ENCODE results near the gene ZNF688.

Gene ZNF688
- 10.5 to 18.0 (median 14.4) reads per million in 3 donors for total RNA-seq

GRCh38 chr16:30571445-30572322 is at the start of gene ZNF688:
Gene ZNF688, minus strand, starts transcription at chr16:30571714. Its CDS starts 85 bp downstream, at chr16:30571629.
- peak; percentile 91 to 96 (median 95) for DNase-seq
- H3K36me3 ChIP-seq (ENCODE audit: control insufficient read depth, insufficient read depth, low read length) = no peaks in the 10 kb centered on the region
- no peaks in the 10 kb centered on the region for H3K27me3 ChIP-seq (replicated peaks; ENCODE audit: control insufficient read depth, insufficient read depth, low read length, poor library complexity, severe bottlenecking)
- peak within 1 kb of the TSS; percentile 97 for H3K27ac ChIP-seq (ENCODE audit: insufficient read depth, low read length, poor library complexity, severe bottlenecking)
- peaks cover 33% of the 10 kb centered on the region for H3K4me1 ChIP-seq (ENCODE audit: control insufficient read depth, insufficient read depth, low read length, poor library complexity, severe bottlenecking)
- peak within 1 kb of the TSS; percentile 81 for H3K4me3 ChIP-seq (ENCODE audit: insufficient read depth, low read depth, low read length, poor library complexity, severe bottlenecking)
- H3K9me3 ChIP-seq (ENCODE audit: control insufficient read depth, low read length) = no peaks in the 10 kb centered on the region

DNA sequence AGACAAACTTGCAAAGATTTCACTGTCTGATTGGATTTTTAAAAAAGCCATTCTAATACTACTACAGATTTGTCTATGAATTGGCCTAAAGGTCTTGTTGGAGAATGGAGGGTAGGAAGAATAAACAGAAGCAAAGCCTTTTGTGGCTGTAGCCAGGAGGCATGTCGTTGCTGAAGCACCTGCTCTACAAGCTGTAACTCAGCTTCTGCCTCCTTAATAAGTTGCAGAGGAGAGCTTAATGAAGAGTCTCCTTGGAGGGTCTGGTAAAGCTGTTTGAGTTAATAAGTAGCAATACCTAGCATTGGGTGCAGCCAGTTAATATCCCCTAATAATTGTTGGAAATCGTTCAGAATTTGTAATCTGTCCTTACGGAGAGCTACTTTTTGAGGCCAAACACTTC is 48.7 kb upstream of the ZNF688 start:
- no peaks in the 10 kb centered on the region for H3K4me1 ChIP-seq (ENCODE audit: control insufficient read depth, insufficient read depth, low read length, poor library complexity, severe bottlenecking)
- no peaks in the 10 kb centered on the region for H3K27me3 ChIP-seq (replicated peaks; ENCODE audit: control insufficient read depth, insufficient read depth, low read length, poor library complexity, severe bottlenecking)
- H3K9me3 ChIP-seq (ENCODE audit: control insufficient read depth, low read length) = no peaks in the 10 kb centered on the region
- DNase-seq = no peak
- H3K4me3 ChIP-seq (ENCODE audit: insufficient read depth, low read depth, low read length, poor library complexity, severe bottlenecking) = no peak overlapping the region
- H3K36me3 ChIP-seq (ENCODE audit: control insufficient read depth, insufficient read depth, low read length) = no peaks in the 10 kb centered on the region
- no peak overlapping the region for H3K27ac ChIP-seq (ENCODE audit: insufficient read depth, low read length, poor library complexity, severe bottlenecking)

DNA sequence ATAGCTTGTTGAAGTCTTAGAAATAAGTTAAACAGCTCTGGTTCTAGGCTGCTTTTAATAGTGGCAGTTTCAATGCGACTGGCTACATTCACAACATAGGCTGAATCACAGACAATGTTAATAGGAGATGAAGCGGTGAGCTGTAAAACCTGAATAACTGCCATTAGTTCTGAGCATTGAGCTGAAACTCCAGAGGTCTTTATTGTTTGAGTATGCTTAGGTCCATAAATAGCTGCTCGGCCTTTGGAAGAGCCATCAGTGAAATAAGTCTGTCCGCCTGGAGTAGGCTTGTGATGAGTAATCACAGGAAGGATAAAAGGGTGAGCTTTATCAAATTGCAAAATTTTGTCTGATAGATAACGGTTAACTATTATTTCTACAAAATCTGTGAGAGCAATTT is 48.1 kb upstream of the ZNF688 start:
- H3K27me3 ChIP-seq (replicated peaks; ENCODE audit: control insufficient read depth, insufficient read depth, low read length, poor library complexity, severe bottlenecking) = no peaks in the 10 kb centered on the region
- no peaks in the 10 kb centered on the region for H3K4me1 ChIP-seq (ENCODE audit: control insufficient read depth, insufficient read depth, low read length, poor library complexity, severe bottlenecking)
- no peaks in the 10 kb centered on the region for H3K36me3 ChIP-seq (ENCODE audit: control insufficient read depth, insufficient read depth, low read length)
- H3K27ac ChIP-seq (ENCODE audit: insufficient read depth, low read length, poor library complexity, severe bottlenecking) = no peak overlapping the region
- no peak overlapping the region for H3K4me3 ChIP-seq (ENCODE audit: insufficient read depth, low read depth, low read length, poor library complexity, severe bottlenecking)
- no peak for DNase-seq
- H3K9me3 ChIP-seq (ENCODE audit: control insufficient read depth, low read length) = no peaks in the 10 kb centered on the region

GRCh38 chr16:30619202-30619601 is 47.7 kb upstream of the ZNF688 start:
- Histone ChIP-seq H3K4me1 (ENCODE audit: control insufficient read depth, insufficient read depth, low read length, poor library complexity, severe bottlenecking) (no peaks in the 10 kb centered on the region), H3K27ac (ENCODE audit: insufficient read depth, low read length, poor library complexity, severe bottlenecking) (no peak overlapping the region), H3K27me3 (replicated peaks; ENCODE audit: control insufficient read depth, insufficient read depth, low read length, poor library complexity, severe bottlenecking) (no peaks in the 10 kb centered on the region), H3K36me3 (ENCODE audit: control insufficient read depth, insufficient read depth, low read length) (no peaks in the 10 kb centered on the region), H3K9me3 (ENCODE audit: control insufficient read depth, low read length) (no peaks in the 10 kb centered on the region), H3K4me3 (ENCODE audit: insufficient read depth, low read depth, low read length, poor library complexity, severe bottlenecking) (no peak overlapping the region)
- no peak for DNase-seq

DNA sequence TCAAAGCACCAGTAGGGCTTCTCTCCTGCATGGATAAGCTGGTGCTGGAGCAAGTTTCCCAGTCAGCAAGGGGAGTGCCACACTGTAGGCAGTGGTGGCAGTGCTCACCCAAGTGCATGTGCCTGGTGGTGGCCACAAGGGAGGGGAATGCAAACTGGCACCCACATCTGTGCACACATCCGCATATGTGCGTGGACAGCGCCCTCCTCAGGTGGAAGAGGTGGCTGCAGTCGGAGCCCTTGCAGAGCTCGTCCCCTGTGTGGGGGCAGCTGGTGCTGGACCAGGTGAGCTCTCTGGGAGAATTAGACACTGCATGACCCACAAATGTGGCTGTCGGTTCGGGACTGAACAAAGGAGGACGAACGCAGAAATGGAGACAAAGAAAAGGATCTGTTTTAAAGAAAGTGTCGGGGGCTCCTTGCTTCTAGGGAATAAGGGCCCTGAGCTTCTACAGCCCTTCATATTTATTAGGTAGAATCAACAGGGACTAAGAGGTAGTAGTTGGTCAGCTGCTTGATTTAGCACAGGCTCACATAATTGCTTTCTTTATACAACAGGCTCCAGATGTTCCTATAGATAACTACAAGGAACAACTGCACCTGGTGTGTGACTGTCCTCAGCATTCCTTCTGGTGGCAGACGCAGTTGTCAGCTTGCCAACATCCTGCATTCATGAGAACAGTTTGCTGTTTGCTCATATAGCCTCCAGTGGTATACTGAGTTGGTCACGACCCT is 44.0 kb upstream of the ZNF688 start:
- DNase-seq = peak; percentile 42 to 56 (median 44)
- Histone ChIP-seq H3K9me3 (ENCODE audit: control insufficient read depth, low read length) (no peaks in the 10 kb centered on the region), H3K4me3 (ENCODE audit: insufficient read depth, low read depth, low read length, poor library complexity, severe bottlenecking) (no peak overlapping the region), H3K27ac (ENCODE audit: insufficient read depth, low read length, poor library complexity, severe bottlenecking) (no peak overlapping the region), H3K4me1 (ENCODE audit: control insufficient read depth, insufficient read depth, low read length, poor library complexity, severe bottlenecking) (no peaks in the 10 kb centered on the region), H3K27me3 (replicated peaks; ENCODE audit: control insufficient read depth, insufficient read depth, low read length, poor library complexity, severe bottlenecking) (no peaks in the 10 kb centered on the region), H3K36me3 (ENCODE audit: control insufficient read depth, insufficient read depth, low read length) (no peaks in the 10 kb centered on the region)

DNA sequence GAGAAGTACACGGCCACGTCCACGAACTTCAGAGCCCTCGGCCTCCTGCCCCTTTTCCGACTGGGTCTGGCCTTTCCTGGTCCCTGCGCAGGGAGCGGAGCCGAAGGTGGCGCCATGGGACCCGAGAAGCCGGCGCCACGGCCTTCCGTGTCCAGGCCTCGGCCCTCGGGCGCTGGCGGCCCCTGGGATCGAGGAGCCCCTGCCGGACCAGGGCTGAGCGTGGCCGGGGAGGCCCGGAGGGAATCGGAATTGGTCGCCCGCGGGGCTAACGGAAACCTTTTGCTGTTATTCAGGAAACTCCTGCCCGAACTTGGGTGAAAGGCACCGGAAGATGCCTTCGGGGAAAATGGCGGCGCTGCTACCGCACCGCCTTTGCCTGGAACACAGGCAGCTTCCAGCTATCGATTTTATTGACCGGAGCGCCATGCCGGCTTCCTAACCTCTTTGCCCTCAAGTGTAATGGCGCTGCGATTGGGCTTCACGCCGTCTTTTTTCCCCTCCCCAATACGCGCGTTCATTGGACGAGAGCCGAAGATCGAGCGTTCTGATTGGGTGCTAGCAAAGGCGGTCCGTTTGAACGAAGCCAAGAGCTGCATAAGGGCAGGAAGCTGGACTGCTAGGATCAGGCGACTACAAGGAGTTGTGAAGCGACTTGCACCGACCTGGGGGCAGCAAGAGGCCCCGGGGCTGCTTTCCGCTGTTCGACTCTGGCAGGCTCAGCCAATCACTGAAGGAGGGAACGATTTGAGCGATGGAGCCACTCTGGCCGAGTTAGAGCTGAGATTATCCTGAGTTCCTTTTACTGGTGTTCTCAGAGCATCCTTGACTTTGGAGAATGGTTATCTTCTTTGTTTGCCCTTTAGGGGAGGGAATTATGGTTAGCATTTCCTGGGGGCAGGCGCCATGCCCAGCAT is 38.7 kb upstream of the ZNF688 start, which contains the start of gene ZNF689:
TSS of gene ZNF689 (minus strand) at position 464 of the 914 bp plus-strand sequence. CDS start at position 116, 348 bp downstream.
- Histone ChIP-seq H3K27me3 (replicated peaks; ENCODE audit: control insufficient read depth, insufficient read depth, low read length, poor library complexity, severe bottlenecking) (no peaks in the 10 kb centered on the region), H3K4me1 (ENCODE audit: control insufficient read depth, insufficient read depth, low read length, poor library complexity, severe bottlenecking) (peaks cover 8% of the 10 kb centered on the region), H3K36me3 (ENCODE audit: control insufficient read depth, insufficient read depth, low read length) (peaks cover 11% of the 10 kb centered on the region), H3K27ac (ENCODE audit: insufficient read depth, low read length, poor library complexity, severe bottlenecking) (peak within 1 kb of the TSS; percentile 97), H3K9me3 (ENCODE audit: control insufficient read depth, low read length) (no peaks in the 10 kb centered on the region), H3K4me3 (ENCODE audit: insufficient read depth, low read depth, low read length, poor library complexity, severe bottlenecking) (peak within 1 kb of the TSS; percentile 95)
- peak; percentile 93 to 94 (median 93) for DNase-seq

- peak overlapping the region; percentile 95 for H3K4me3 ChIP-seq (ENCODE audit: insufficient read depth, low read depth, low read length, poor library complexity, severe bottlenecking)
- H3K27me3 ChIP-seq (replicated peaks; ENCODE audit: control insufficient read depth, insufficient read depth, low read length, poor library complexity, severe bottlenecking) = no peaks in the 10 kb centered on the region
- peaks cover 20% of the 10 kb centered on the region for H3K36me3 ChIP-seq (ENCODE audit: control insufficient read depth, insufficient read depth, low read length)
- no peaks in the 10 kb centered on the region for H3K9me3 ChIP-seq (ENCODE audit: control insufficient read depth, low read length)
- H3K4me1 ChIP-seq (ENCODE audit: control insufficient read depth, insufficient read depth, low read length, poor library complexity, severe bottlenecking) = peaks cover 8% of the 10 kb centered on the region
- peak in 1 of 3 donors; percentile 15 for DNase-seq
- peak overlapping the region; percentile 97 for H3K27ac ChIP-seq (ENCODE audit: insufficient read depth, low read length, poor library complexity, severe bottlenecking)
Measured at GRCh38 chr16:30609002-30609925, 37.8 kb upstream of the ZNF688 start.

DNA sequence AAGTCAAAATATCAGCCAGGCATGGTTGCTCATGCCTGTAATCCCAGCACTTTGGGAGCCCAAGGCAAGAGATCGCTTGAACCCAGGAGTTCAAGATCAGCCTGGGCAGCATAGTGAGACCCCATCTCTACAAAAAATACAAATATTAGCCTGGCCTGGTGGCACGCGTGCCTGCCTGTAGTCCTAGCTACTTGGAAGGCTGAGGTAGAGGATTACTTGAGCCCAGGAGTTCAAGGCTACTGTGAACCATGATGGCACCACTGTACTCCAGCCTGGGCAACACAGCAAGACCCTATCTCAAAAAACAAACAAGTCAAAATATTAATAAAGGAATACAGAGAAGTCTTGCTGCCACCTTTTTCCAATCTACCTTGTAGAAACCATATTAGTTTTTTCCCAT is 34.5 kb upstream of the ZNF688 start:
- peaks cover 8% of the 10 kb centered on the region for H3K4me1 ChIP-seq (ENCODE audit: control insufficient read depth, insufficient read depth, low read length, poor library complexity, severe bottlenecking)
- H3K27me3 ChIP-seq (replicated peaks; ENCODE audit: control insufficient read depth, insufficient read depth, low read length, poor library complexity, severe bottlenecking) = no peaks in the 10 kb centered on the region
- DNase-seq = no peak
- H3K9me3 ChIP-seq (ENCODE audit: control insufficient read depth, low read length) = no peaks in the 10 kb centered on the region
- no peak overlapping the region for H3K27ac ChIP-seq (ENCODE audit: insufficient read depth, low read length, poor library complexity, severe bottlenecking)
- H3K4me3 ChIP-seq (ENCODE audit: insufficient read depth, low read depth, low read length, poor library complexity, severe bottlenecking) = no peak overlapping the region
- H3K36me3 ChIP-seq (ENCODE audit: control insufficient read depth, insufficient read depth, low read length) = peaks cover 33% of the 10 kb centered on the region

- Histone ChIP-seq H3K36me3 (ENCODE audit: control insufficient read depth, insufficient read depth, low read length) (peaks cover 33% of the 10 kb centered on the region), H3K4me3 (ENCODE audit: insufficient read depth, low read depth, low read length, poor library complexity, severe bottlenecking) (no peak overlapping the region)
- no peak for DNase-seq
Measured at GRCh38 chr16:30605158-30605557, 33.6 kb upstream of the ZNF688 start.

More at GRCh38 chr16:30605158-30605557, 33.6 kb upstream of the ZNF688 start:
- H3K9me3 ChIP-seq (ENCODE audit: control insufficient read depth, low read length) = no peaks in the 10 kb centered on the region
- H3K27ac ChIP-seq (ENCODE audit: insufficient read depth, low read length, poor library complexity, severe bottlenecking) = no peak overlapping the region
- H3K4me1 ChIP-seq (ENCODE audit: control insufficient read depth, insufficient read depth, low read length, poor library complexity, severe bottlenecking) = peaks cover 8% of the 10 kb centered on the region
- H3K27me3 ChIP-seq (replicated peaks; ENCODE audit: control insufficient read depth, insufficient read depth, low read length, poor library complexity, severe bottlenecking) = no peaks in the 10 kb centered on the region

Data from effector memory CD4-positive, alpha-beta T cell (primary cell).